ENCODE measurements around the gene EXOC4. TPM values are rescaled to one million over a fixed set of nuclear protein-coding genes. Genes with fewer than 3 reads are reported as not detected.

The EXOC4 gene
- total and polyA plus RNA-seq, 2 of the 13 experiments (the other 11 are each of a cell fraction or from before 2014, with no cell fraction given): 22.5 to 39.0 TPM

- ATAC-seq: no peak
- no peak for TF ChIP-seq GABPB1 (CRISPR knock-in tag; IDR thresholded peaks at IDR 0.05)
- no peak for TF ChIP-seq POLR2AphosphoS5 (IDR thresholded peaks at IDR 0.05; ENCODE audit: low read depth, low read length)
- no peak for TF ChIP-seq RXRA (CRISPR knock-in tag; IDR thresholded peaks at IDR 0.05)
- TF ChIP-seq ARID4A (CRISPR knock-in tag; IDR thresholded peaks at IDR 0.05; ENCODE audit: borderline replicate concordance): no peak
- no peak for TF ChIP-seq ZNF430 (CRISPR knock-in tag; IDR thresholded peaks at IDR 0.05)
- BruUV-seq (replicated peaks): no TSS peak
Observed at GRCh38 chr7:133771788-133772419, 519.0 kb downstream of the EXOC4 start.

More at GRCh38 chr7:133771788-133772419, 519.0 kb downstream of the EXOC4 start:
- no peak overlapping the region for H3K9ac ChIP-seq (ENCODE audit: insufficient read depth, low read depth, low read length)
- H3K79me2 ChIP-seq (ENCODE audit: insufficient read depth, low read length): no peaks in the 10 kb centered on the region
- in situ Hi-C loops (cut with HindIII; ENCODE audit: extremely low pct_ligation_motif_present, low pct_unique_long_range_greater_than_20kb) (no loop called here), intact Hi-C loops (cut with micrococcal nuclease; ENCODE audit: unreplicated experiment) (no loop called here)
- no peak for DNase-seq (ENCODE audit: low spot score)
- FAIRE-seq: no peak
- H3K27ac ChIP-seq (ENCODE audit: extremely low read length, insufficient read depth, low read length): no peak overlapping the region
- POLR2A ChIA-PET: no interaction called here
- H3K4me2 ChIP-seq (ENCODE audit: low read depth, low read length): no peak overlapping the region
- no peaks in the 10 kb centered on the region for H3K36me3 ChIP-seq (replicated peaks in 1 of 2; ENCODE audit: control insufficient read depth in 1 of 2, insufficient read depth in 2 of 2, low read length in 2 of 2)
- no peaks in the 10 kb centered on the region for H3K9me3 ChIP-seq (ENCODE audit: low read length)
- H3K4me1 ChIP-seq (ENCODE audit: insufficient read depth, low read length): peaks cover 20% of the 10 kb centered on the region
- no peaks in the 10 kb centered on the region for H3K27me3 ChIP-seq (ENCODE audit: control insufficient read depth in 1 of 2, insufficient read depth in 2 of 2, low read length in 2 of 2)
- no peak overlapping the region for H2AFZ ChIP-seq (ENCODE audit: low read length)
- no peak overlapping the region for H3K4me3 ChIP-seq (replicated peaks in 1 of 3; ENCODE audit: insufficient read depth in 1 of 3, low read depth in 2 of 3, low read length in 3 of 3)
- no peaks in the 10 kb centered on the region for H4K20me1 ChIP-seq (ENCODE audit: insufficient read depth, low read length)
- CTCF ChIA-PET (ENCODE audit: low intra/inter-chr PET ratio, low total read pairs): no interaction called here
- WGBS (ENCODE audit: low lambda C conversion rate): 95% methylated on average over 4 of the region's 4 CpGs

Data from HepG2 (cell line).